Tongue (tissue), 2 donors: ENCODE results near the gene MYLK. TPM values are rescaled to one million over a fixed set of nuclear protein-coding genes. Genes with fewer than 3 reads are reported as not detected.

Source experiments
- DNase-seq: peaks from one replicate; pipeline ENCODE4 v3.0.0-alpha.2; 2015
- total RNA-seq: library from RNA; depleted of rRNA; stranded (reverse); fragments of >200 nt; gene quantifications from one replicate; pipeline ENCODE4 v1.2.3, GENCODE V29; 2014

Gene MYLK
- total RNA-seq, 1 donor from 2014 or later = 52.5 TPM

DNA sequence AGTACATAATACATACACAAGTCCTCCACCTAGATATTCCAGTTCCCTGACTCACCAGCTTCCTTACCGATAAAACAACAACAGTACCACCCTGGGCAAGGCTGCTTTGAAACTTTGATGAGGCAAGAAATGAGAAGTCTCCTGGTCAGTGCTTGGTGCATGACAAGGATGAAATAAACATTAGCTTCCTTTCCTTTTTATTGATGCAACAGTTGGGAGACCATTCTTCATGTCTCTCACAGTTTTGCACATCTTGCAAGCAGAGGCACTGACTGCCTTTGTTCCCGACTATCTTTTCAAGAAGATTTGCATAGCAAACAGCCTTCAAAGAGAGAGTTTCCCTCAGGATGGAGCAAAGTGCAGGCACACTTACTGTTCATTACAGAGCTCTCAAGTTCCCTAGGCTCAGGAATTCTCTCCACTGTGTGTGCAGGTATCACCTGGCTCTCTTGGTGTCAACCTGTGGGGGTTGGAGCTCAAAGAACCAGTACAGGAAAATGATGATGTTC is 65.2 kb downstream of the MYLK start:
- DNase-seq = no peak

DNA sequence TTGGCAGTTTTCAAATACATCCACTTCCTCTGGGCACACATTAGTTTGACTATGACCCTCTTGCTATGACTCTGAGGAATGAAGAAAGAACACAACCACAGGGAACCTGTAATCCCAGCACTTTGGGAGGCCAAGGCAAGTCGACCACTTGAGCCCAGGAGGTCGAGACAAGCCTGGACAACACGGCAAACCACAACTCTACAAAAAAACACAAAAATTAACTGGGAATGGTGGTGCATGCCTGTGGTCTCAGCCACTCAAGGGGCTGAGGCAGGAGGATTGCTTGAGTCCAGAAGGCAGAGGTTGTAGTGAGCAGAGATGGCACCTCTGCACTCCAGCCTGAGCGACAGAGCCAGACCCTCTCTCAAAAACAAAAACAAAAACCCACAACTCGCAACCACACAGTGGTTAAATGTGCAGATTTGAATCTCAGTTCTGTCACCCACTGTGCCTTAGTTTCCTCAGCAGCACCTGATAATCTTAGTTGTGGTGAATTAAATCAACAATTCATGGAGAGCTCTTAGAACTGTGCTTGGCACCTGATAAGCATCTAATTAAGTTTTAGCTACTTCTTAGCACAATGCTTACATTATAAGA is 65.7 kb downstream of the MYLK start:
- no peak for DNase-seq

DNA sequence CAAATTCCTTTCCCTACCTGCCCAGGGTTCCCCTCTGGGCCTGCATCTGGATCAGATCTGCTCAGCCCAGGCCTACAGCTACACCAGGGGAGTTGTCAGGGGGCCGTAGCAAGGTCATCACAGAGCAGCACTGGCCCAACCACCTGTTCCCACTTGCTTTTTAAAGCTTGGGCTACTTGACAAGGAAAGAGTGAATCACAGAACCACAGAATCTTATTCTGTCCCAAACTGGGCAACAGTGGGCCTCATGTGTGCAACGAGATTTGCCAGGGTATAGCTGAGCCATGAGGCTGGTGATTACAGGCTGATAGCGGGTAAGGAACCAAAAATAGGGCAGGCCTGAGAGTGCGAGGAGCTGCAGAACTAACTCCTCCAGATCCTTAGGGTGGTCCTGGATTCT is 66.7 kb downstream of the MYLK start:
- no peak for DNase-seq

DNA sequence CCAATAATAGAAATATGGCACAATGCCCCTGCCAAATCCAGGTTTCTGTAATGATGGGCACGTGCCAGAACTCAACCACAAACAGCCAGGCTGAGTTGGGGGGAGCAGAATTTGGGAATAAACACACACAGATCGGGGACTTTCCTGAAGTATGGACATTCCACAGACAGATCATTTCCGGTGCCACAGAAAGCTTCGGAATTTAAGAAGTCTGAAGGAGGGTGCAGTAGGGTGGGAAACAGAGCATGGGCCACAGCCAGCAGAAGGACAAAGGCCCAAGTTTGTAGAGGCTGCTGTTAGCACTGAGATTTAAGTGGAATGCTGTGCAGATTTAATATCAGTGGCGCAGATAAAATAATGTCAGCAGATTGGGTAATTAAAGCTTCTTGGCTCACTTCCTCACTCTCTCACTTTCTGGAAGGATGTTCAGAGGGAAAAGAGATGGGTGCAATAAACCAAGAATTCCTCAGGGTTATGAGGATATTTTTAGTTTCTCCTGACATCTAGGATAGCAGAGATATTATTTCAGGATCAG is 67.4 kb downstream of the MYLK start:
- no peak for DNase-seq

DNA sequence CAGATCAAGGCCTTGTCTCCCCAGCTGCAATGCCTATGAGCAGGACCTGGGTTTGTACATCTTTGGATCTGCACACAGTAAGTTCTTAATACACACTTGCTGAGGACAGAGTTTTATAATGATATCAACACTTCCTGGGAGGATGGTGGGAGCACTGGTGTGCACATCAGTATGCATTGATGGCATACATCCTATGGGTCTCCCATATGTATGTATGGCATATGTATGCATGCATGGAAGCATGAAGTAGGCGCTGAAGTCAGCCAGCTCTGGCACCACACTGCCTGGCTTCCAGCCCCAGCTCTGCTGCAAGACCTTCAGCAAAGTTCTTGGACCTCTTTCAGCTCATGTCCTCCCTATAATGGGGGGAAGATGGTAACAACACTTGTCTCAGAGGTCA is 68.2 kb downstream of the MYLK start:
- DNase-seq = no peak

DNA sequence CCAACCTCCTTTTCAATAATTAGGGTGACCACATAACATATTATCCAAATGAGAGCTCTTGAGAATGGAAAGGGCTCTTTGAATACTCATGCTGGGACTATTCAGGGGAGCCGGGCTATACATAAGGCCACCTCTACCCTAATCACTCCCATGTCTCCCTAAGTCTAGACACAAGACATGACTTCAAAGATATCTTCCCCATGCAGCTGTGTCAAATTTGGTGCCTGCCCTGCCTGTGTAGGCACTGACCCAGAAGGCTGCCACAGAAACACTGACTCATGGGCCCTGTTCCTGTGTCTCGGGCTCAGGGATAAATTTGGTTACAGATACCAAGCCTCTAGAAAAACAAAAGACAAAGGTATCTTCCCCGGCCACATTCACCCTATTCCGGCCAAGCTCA is 70.3 kb downstream of the MYLK start:
- no peak for DNase-seq

DNA sequence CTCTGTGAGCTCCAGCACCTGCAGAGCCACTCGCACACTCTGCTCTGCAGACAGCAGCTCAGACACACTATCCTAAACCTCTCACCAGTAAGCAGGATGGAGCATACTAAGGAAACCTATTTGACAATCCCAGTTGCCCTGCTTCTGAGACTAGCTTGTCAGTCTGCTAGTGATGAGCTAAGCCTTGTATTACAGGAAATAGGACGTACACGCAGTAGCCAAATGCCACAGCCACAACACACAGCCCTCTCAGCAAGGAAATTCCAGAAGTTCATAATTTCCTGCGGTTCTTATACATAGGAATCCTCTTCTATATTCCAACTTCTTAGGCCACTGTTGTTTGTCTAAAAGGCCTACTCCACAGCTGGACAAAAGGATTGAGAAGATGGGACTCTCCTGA is 74.5 kb downstream of the MYLK start:
- DNase-seq = no peak

DNA sequence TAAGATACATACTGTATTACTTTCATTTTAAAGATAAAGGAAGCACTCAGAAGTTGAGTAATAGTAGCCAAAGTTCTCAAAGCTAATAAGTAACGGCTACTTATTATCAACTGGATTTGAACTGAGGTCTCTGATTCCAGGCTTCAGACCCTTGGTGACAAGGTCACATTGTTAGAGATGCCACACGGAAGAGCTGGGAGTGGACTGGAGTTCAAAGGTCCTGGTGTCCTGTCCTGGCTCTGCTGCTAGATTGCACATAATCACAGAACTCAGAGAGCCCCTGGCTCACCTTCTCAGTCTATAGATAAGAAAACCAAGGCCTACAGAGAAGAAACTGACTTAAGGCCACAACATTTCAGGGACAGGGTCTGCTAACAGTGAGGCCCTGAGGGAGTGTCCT is 75.3 kb downstream of the MYLK start:
- DNase-seq = no peak

DNA sequence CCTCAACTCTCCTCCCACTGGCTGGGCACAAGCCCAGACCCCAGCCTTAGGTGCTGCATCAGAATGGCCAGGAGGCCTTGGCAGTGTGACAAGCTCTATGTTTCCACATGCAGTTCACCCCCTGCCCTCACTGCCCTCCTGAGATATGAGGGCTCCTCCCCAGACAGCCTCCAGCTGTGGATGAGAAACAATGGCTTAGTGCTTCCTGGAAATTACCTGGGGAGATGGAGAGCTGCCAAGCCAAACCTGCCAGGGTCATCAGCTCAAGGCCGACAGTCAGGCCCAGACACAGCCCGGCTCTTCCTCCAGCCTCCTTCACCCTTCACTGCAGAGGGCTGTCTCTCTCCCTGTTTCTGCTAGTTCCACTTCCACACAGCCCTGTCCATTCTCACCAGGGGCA is 76.3 kb downstream of the MYLK start:
- DNase-seq = no peak

DNA sequence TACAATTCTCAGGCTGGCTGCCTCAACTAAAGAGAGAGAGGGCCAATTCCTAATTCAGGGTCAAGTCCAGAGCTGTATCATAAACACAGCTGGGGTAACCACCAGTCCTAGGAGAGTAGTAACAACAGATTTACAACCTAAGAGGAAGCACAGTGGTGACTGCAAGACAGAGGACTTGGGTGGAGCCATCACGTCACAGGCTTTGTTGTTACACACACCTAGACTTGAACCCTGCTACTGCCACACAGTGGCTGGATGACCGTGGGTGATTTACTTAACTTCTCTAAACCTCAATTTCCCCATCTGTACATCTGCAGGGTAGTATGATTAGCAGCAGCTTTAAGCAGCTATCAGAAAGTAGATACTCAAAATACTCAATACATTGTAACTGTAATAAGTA is 78.6 kb downstream of the MYLK start:
- DNase-seq = no peak

DNA sequence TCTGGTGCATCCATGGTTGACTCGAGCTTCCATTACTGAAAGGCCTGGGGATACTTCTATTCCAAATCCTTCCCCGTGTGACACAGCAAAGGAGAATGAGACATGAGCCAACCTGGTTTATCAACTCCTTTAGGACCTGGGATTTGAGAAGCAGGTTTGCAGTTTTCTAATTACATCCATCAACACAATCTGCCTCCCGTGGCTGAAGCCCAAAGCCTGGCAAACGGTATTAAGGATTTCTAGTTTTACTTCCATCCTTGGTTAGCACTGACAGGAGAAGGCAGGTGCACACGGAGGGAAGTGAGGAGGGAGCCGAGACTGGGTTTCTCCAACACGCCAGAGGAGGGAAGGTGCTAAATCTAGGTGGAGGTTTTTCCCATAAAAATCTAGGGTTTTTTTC is 79.0 kb downstream of the MYLK start:
- DNase-seq = no peak

DNA sequence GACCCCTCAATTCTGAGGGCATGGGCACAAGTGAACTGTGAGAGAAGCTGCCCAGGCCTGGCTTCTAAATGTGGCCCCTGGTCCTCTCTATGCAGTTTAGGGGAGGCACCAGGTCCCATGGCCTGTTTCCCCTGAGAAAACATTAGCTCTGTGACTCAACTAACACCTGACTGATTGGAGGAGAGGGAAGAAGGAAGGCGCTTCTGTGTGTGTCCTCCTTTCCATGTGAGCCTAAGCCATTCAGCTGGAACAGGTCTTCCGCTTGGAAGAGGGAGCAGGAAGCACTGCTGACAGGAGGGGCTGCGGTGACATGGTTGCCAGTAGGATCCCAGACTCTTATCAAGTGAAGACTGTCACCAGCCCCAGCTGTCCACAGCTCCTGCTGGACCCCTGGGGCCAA is 79.5 kb downstream of the MYLK start:
- DNase-seq = no peak

DNA sequence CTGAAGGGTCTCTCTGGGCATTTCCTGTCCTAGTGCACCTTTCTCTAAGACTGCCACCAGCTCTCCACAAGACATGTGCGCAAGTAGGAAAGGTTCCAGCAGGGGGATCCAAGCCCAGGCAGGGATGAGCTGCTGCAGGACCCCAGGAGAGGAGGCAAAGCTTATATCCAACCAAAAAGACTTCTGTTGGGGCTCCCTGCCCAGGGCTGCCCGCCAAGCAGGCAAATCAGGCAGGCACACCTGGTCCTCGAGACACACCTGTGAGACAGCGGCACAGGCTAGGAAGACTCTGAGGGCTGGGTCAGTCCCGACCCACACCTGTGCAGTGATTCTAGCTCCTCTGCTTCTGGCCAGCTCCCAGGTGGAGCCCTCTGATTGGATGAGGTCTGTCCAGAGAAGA is 80.6 kb downstream of the MYLK start:
- DNase-seq = no peak

DNA sequence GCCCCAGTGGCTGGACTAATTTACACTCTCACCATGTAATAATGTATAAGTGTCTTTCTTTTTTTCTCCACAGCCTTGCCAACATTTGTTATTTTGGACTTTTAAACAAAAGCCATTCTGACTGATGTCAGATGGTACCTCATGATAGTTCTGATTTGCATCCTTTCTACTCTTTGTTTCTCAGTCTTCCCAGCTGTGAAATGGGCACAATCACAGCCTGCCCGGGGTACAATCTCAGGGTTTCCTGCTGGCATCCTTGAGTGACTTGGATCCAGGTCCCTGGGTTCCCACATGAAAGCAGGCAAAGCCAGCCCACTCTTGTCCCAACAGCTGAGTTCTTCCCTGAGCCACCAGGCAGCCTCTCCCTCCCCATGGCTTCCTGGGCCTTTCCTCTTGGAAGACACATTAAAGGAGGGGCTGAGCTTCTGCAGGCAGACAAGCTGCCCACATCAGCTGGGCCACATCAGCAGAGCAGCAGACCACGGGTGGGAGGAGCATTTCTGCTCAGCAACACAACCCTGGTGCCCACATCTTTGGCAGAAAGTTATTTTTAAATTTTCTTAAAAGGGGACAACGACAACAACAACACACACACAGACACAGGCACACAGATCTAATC is 82.0 kb downstream of the MYLK start:
- DNase-seq = peak; percentile 33

DNA sequence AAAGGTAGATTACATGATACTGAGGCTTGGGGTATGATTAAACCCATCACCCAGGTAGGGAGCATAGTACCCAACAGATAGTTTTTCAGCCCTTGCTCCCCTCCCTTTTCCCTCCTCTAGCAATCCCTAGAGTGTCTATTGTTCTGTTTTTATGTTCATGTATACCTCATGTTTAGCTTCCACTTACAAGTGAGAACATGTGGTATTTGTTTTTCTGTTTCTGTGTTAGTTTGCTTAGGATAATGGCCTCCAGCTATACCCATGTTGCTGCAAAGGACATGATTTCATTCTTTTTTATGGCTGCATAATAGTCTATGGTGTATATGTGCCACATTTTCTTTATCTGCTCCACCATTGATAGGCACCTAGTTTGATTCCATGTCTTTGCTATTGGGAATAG is 82.7 kb downstream of the MYLK start:
- DNase-seq = no peak

DNA sequence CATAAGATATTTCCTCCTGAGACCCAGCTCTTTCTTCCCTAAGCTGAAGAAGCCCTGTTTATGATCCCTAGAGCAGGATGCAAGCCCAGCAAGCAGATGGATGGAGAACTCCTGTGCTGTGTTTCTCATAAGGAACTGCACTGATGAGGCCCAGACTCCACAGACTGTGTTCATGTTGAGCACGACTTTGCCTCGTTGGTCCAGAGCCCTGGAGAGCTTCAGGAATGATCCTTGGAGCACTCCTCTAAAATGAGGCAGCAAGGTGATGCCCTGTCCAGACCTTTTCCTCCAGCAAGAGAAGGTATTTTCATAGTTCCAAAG is 83.8 kb downstream of the MYLK start:
- no peak for DNase-seq

DNA sequence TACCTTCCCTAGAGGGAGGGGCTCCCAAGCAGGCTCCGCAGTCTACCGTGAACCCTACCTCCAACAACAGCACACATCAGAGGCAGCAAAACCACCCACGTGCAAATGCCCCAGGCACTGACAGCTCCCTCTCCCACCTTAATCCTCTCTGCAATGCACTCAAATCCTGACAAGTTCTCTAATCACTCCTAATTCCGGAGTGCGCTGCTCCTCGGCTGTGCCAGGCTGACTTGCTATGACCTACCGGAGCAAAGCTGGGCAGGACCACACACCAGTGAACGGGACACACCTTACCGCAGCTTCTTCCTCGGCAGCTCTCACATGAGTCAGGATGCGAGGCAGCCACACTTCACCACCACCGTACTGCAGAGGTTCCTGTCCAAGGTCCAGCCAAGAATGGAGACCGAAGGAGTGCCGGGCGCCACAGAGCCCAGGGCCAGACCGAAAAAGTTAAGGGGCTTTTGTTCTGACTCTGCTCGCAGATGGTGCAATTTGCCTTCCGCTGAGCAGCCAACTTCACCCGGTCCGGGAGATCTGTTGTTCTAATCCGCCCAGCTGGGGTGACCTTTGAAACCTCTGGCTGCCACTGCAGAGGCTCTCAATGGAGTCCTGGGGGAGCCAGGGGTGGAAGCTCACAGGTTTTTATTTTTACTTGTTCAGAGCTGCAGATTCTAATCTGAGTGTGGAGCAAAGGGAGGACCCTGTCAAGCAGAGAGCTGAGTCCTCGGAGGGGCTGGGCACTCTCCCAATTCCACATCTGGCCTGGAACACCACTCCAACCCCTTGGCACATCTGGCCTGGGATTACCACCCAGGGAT is 84.4 kb downstream of the MYLK start:
- peak; percentile 65 for DNase-seq

DNA sequence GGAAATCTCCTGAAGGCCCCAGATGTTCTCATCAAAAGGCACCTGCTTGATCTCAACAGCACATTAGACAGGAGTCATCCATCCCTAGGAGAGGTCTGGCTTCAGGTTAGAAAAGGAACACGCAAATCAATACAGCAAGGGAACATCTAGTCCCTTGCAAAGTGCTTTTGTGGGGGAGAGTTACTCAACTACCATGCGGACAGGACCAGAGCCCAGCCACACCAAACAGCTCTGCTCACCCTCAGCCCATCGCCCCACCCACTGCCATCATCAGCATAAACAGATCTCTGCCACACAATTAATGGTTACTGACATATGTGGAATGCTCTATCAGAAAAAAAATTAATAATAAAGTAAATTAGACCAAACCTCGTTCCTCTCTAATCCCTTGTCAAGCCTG is 85.6 kb downstream of the MYLK start:
- no peak for DNase-seq

DNA sequence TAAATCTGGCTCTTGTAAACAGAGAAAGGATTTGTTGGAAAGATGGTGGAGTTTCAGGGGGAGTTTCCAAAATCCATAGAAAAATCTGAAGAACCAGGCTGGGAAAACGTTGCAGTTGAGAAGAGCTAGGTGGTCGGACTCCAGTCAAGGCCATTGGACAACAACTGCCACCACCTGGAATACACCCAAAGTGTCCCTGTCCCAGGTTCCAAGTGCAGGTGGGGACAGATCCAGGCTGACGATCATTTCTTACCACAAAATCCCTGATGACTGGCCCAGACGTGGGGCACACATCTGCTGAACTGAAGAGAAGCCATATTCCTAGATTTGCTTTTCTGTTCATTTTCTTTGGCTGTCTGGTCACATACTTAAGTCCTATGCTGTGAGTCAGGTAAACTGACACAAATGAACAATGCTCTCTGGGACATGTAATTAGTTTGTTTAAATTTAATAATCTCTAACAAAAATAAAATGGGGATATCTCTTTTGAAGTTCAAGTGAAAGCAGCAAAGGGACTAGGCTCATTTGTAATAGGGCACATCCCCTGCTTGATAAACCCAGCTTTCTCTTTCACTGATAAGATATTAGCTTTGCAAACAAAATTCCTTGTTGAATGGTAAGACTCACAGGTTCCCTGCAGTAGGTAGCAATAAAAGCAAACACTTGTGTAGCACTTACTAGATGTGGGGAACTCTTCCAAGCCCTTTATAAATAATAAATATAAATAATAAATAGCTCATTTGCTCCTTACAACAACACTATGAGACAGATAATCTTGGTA is 88.5 kb downstream of the MYLK start:
- no peak for DNase-seq

DNA sequence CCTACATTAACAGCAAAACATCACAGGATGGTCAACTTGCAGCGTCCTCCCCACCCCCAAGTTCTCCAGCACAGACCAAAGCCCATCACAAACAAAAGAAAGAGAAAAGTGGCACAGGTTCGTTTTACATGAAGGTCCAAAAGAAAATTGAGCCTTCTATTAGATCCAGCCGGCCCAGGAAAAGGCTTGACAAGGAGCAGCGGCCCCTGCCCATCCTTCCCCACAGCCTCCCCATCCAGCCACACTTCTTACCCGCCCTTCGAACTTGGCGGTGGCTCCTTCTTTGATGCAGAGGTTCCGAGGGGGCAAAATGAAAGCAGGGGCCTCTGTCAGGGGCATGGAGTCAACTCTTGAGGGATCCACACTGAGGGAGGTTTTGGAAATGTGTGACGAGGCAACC is 90.7 kb downstream of the MYLK start:
- DNase-seq = no peak

DNA sequence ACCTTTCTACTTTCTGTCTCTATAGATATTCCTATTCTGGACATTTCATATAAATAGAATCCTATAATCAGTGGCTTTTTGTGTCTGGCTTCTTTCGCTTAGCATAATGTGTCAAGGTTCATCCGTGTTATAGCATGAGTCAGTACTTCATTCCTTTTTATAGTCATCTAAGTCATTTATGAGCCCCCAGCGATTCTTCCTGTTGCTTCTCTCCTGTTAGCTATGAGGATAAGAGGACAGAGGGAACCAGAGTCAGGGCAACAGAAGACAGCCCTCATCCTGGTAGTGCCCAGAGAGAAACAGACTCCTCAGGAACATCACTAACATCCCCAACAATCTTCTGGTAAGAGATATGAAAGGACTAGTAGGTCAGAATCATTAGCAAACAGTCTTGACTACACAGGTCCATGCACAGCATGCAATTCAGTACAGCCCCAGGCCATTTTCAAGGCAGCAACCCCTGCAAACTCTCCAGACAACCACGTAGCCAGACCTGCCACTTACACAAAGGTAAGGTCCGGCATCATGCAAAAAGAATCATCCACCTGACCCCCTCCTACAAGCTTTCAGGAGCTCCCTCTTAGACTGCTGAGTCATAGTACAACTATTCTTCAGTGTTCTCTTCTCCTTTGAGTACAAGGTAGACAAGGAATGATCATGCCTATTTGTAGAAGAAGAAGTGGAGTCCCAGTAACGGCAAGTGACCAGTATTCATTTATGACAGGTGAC is 91.5 kb downstream of the MYLK start:
- DNase-seq = no peak

DNA sequence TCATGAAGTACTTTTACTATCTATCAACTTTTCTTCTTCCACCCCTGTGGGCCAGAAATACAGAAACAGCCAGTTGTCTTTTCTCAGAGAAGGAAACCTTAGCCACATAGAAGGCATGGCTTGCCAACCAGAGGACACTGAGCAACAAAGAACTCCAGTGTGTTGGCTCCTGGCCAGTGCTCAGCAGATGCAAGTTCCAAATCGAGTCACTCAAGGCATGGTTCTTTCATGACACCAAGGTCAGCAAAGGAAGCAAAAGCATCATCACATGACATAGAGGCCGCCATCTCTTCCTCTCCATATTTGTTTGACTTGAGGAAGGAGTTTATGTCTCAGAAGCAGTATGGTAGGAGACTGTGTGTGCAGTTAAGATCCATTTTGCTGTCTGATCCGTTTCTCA is 92.2 kb downstream of the MYLK start:
- peak; percentile 91 for DNase-seq
